OCI-LY7 (cell line): ENCODE measurements around the gene GSK3A.

Experiments used
- CTCF ChIP-seq: fragments of 200-600 bp; sonication (generic); conservative IDR thresholded peaks from 2 replicates; pipeline ENCODE4 v1.5.1; 2014; ENCODE audit warnings: mild to moderate bottlenecking, antibody characterized with exemption, low read length, moderate library complexity, mixed read lengths
- EZH2phosphoT487 ChIP-seq: fragments of 200-600 bp; sonication (generic); IDR thresholded peaks from 2 replicates; pipeline ENCODE4 v1.6.1; 2018; ENCODE audit warnings: low read depth, borderline replicate concordance, mild to moderate bottlenecking, mixed run types, antibody characterized with exemption, low read length, moderate library complexity, mixed read lengths

DNA sequence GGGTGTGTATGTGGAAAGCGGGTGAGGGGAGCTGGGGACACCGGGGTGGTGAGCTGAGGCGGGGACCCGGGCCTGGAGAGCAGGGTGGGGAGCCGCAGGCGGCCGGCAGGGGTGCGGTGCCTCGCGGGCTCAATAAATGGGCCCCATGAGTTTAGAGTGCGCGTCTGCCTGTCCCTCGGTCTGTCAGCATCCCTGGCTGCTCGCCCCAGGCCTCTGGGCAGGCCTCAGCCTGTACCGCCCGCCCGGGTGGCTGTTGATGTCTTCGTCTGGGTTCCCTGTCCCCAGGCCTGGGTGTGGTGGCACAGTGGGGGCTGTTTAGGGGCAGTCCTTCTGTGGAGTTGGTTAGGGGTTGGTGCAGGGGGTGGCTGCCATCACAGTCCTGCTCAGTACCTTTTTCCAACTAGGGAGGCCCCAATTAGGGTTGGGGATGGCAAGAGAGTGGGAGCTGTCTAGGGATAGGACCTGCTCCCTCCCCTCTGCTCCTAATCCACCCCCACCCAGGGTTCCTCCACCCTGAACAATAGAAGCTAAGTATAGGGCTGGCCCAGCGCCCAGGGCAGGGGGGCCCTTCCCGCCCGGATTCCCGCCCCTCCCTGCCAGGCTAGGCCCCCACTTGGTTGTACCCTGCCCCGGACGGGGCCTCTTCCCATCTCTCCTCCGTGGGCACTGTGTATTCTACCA is 38.9 kb upstream of the GSK3A start:
- TF ChIP-seq CTCF, result no peak
- no peak for TF ChIP-seq EZH2phosphoT487
